CD4-positive, CD25-positive, alpha-beta regulatory T cell (primary cell): ENCODE data around the gene KCNJ5. TPM values are rescaled to one million over a fixed set of nuclear protein-coding genes. Genes with fewer than 3 reads are reported as not detected.

ENCODE experiments used
- ATAC-seq, 2 donors: fragments of 150-1000 bp; cut with Tn5 transposase; one replicate each; pipeline ENCODE4 v1.10.0; 2021; ENCODE audit warnings: low read depth in 2 of 2, moderate number of reproducible peaks in 2 of 2, moderate library complexity in 1 of 2
- DNase-seq, 3 donors: peaks; one replicate each; pipeline versions ENCODE4 v3.0.0 to v3.0.0-alpha.2; 2012 to 2022; ENCODE audit warnings: mixed read lengths in 1 of 3
- H3K27ac ChIP-seq: one replicate; pipeline ENCODE4 v1.7.0; 2013; ENCODE audit warnings: mild to moderate bottlenecking, low read length; ENCODE audit not compliant: insufficient read depth, poor library complexity, severe bottlenecking
- H3K27me3 ChIP-seq: one replicate; pipeline ENCODE4 v1.7.0; 2013; ENCODE audit warnings: low read length; ENCODE audit not compliant: control insufficient read depth, insufficient read depth
- H3K36me3 ChIP-seq: one replicate; pipeline ENCODE4 v1.7.0; 2013; ENCODE audit warnings: mild to moderate bottlenecking, low read length, moderate library complexity; ENCODE audit not compliant: control insufficient read depth, insufficient read depth
- H3K4me1 ChIP-seq: 2 replicates; pipeline ENCODE4 v1.7.0; 2013; ENCODE audit warnings: mild to moderate bottlenecking, low read length; ENCODE audit not compliant: insufficient read depth, control insufficient read depth, poor library complexity, severe bottlenecking
- H3K4me3 ChIP-seq: one replicate; pipeline ENCODE4 v1.7.0; 2013; ENCODE audit warnings: low read depth, mild to moderate bottlenecking, low read length, moderate library complexity
- H3K9me3 ChIP-seq, 2 experiments: 1 replicate in 1 of 2; 2 replicates in 1 of 2; pipeline ENCODE4 v1.7.0; 2013; ENCODE audit warnings: low read length in 2 of 2, mild to moderate bottlenecking in 1 of 2, moderate library complexity in 1 of 2; ENCODE audit not compliant: control insufficient read depth in 2 of 2
- H3K27ac Mint-ChIP-seq, 3 donors: one replicate each; pipeline ENCODE4 v1.8.0; 2020 to 2022; ENCODE audit warnings: mild to moderate bottlenecking in 3 of 3, mixed read lengths in 3 of 3, moderate library complexity in 2 of 3
- H3K27me3 Mint-ChIP-seq: one replicate; pipeline ENCODE4 v1.8.0; 2022; ENCODE audit warnings: mild to moderate bottlenecking, mixed read lengths
- H3K36me3 Mint-ChIP-seq: one replicate; pipeline ENCODE4 v1.8.0; 2020; ENCODE audit warnings: mixed read lengths
- H3K4me1 Mint-ChIP-seq, 4 donors: one replicate each; pipeline ENCODE4 v1.8.0; 2020 to 2022; ENCODE audit warnings: mixed read lengths in 4 of 4, mild to moderate bottlenecking in 1 of 4
- H3K4me3 Mint-ChIP-seq, 4 donors: one replicate each; pipeline ENCODE4 v1.8.0; 2020 to 2022; ENCODE audit warnings: mild to moderate bottlenecking in 4 of 4, mixed read lengths in 4 of 4, moderate library complexity in 3 of 4
- H3K9me3 Mint-ChIP-seq, 7 donors: one replicate each; pipeline ENCODE4 v1.8.0; 2020 to 2022; ENCODE audit warnings: mixed read lengths in 7 of 7, mild to moderate bottlenecking in 3 of 7, moderate library complexity in 2 of 7
- polyA plus RNA-seq, 4 donors: library from polyadenylated mRNA; unstranded; fragments of 300-500 nt; fragmentation: Illumina TruSeq; gene quantifications; one replicate each; pipeline ENCODE4 v1.2.3, GENCODE V29; 2021
- total RNA-seq: library from RNA; stranded (reverse); gene quantifications from one replicate; pipeline ENCODE4 v1.2.3, GENCODE V29; 2022

KCNJ5 gene
- total and polyA plus RNA-seq, 5 donors from 2014 or later = not detected

DNA sequence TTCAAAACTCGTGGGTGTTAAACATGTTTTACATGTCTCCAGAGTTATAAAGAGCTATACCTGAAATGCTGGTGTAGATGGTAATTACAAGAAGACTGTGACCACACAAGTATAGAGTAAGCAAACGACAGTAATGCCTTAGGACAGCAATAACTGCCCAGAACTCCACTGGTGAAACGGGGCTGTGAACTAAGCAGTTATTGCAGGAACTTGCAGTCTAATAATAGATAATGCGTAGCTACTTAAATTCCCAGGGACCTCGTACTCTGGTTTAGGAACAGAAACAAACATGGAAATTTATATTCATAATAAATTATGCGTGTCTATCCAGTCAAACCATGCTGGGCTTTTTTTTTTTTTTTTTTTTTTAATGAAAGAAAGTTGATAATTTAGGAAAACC is 76.4 kb downstream of the KCNJ5 start:
- Histone ChIP-seq H3K9me3 (no peaks in the 10 kb centered on the region), H3K27me3 (no peaks in the 10 kb centered on the region), H3K36me3 (no peaks in the 10 kb centered on the region), H3K4me1 (peaks cover 18% of the 10 kb centered on the region), H3K27ac (no peak overlapping the region), H3K4me3 (no peak overlapping the region)
- Mint-ChIP-seq H3K4me1 (peaks cover 4 to 29% (median 21%) of the 10 kb centered on the region in 4 donors), H3K27me3 (no peaks in the 10 kb centered on the region), H3K36me3 (peaks cover 4% of the 10 kb centered on the region), H3K27ac (peak overlapping the region in 1 of 3 donors; percentile 38), H3K4me3 (no peak overlapping the region), H3K9me3 (peaks cover 0 to 1% (median 0%) of the 10 kb centered on the region in 7 donors)
- no peak for ATAC-seq
- DNase-seq = no peak

DNA sequence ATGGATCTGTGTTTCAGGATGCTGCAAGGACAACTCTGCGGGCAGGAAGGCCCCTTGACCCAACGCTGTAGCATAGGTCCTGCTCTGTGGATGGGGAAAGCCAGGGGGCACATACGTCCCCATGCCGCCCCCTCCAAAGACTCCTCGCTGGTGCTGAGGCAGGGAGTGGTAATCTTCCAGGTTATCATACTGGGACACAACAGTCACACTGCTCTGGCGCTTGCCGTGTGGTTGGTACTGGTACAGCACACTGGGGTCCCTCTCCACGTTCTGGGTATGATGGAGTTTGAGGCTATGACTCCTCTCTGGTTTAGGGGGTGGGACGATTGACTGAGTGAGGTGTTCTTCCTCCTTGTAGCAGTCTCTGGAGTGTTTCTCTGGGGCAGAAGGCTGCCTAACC is 77.8 kb downstream of the KCNJ5 start:
- Mint-ChIP-seq H3K27me3 (no peaks in the 10 kb centered on the region), H3K9me3 (no peaks in the 10 kb centered on the region), H3K36me3 (peaks cover 8% of the 10 kb centered on the region), H3K4me1 (peaks cover 0 to 23% (median 17%) of the 10 kb centered on the region in 4 donors), H3K4me3 (no peak overlapping the region), H3K27ac (no peak overlapping the region)
- ATAC-seq (no peak), DNase-seq (no peak)
- Histone ChIP-seq H3K9me3 (no peaks in the 10 kb centered on the region), H3K4me1 (peaks cover 14% of the 10 kb centered on the region), H3K27ac (no peak overlapping the region), H3K4me3 (no peak overlapping the region), H3K27me3 (no peaks in the 10 kb centered on the region), H3K36me3 (no peaks in the 10 kb centered on the region)

Other genes starting within 250 kb of the KCNJ5 start
- gene FLI1, start 197.3 kb upstream of the KCNJ5 start, total RNA-seq = 119 TPM
- gene FLI1, start 197.3 kb upstream of the KCNJ5 start, polyA plus RNA-seq = 10 to 100 TPM; 58.0 to 72.6 (median 65.5) TPM
- not detected for gene KCNJ1, start 24.1 kb upstream of the KCNJ5 start, total RNA-seq
- under 1 TPM in 1 of 4 donors, not detected in 3; 0.39 TPM for gene KCNJ1, start 24.1 kb upstream of the KCNJ5 start, polyA plus RNA-seq
- gene TP53AIP1, start 51.5 kb downstream of the KCNJ5 start, total RNA-seq = not detected
- gene TP53AIP1, start 51.5 kb downstream of the KCNJ5 start, polyA plus RNA-seq = not detected